GM19023 (cell line): ENCODE data around the gene COL18A1.
"Not testable (repeated sequence)": the region's sequence is repeated elsewhere in the genome, so short reads cannot be mapped to it uniquely, and the experiment has no call there.

Source experiments
- ATAC-seq: cut with Tn5 transposase; IDR thresholded peaks from one replicate; pipeline ENCODE4 v1.9.1; 2021; ENCODE audit warnings: mild to moderate bottlenecking, moderate library complexity; ENCODE audit not compliant: unreplicated experiment

The COL18A1 gene

DNA sequence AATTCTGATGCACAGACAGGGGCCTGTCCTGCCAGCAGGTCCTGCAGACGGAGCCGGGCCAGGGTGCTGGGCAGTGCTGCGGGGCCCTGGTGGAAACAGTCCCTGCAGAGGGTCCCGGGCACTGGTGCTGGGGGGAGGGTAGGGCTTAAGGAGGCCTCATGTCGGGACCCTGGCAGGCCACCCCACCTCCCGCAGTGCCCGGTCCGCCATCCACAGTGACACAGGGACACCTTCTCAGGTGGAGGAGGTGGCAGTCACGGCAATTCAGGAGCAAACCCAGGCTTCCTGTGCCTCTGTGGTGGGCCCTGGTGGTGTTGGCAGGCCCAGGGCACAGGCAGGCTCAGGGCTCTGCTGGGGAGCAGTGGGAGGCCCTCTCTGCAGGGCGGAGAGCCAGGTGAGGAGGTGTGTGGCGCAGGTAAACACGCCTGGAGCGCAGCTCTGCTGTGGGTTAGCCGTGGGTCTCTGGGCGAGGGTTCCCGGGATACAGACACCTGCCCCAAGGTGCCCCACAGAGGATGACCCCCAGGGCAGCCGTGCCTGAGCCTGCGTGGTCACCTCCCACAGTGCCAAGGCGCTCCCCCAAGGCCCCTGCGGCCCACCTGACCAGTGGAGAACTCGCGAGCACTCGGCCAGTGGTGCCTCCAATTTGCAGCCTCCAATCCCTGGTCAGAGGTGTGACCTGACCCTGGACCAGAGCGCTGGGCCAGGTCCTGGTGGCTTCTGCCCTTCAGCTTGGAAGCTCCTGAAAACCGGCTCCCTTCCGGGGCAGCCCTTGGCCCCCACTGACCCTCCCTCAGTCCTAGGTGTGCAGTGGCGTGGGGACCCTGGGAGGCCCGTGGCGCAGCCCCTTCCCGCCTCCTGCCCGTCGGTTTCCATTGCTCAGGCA, 19.2 kb downstream of the COL18A1 start:
- no peak for ATAC-seq

DNA sequence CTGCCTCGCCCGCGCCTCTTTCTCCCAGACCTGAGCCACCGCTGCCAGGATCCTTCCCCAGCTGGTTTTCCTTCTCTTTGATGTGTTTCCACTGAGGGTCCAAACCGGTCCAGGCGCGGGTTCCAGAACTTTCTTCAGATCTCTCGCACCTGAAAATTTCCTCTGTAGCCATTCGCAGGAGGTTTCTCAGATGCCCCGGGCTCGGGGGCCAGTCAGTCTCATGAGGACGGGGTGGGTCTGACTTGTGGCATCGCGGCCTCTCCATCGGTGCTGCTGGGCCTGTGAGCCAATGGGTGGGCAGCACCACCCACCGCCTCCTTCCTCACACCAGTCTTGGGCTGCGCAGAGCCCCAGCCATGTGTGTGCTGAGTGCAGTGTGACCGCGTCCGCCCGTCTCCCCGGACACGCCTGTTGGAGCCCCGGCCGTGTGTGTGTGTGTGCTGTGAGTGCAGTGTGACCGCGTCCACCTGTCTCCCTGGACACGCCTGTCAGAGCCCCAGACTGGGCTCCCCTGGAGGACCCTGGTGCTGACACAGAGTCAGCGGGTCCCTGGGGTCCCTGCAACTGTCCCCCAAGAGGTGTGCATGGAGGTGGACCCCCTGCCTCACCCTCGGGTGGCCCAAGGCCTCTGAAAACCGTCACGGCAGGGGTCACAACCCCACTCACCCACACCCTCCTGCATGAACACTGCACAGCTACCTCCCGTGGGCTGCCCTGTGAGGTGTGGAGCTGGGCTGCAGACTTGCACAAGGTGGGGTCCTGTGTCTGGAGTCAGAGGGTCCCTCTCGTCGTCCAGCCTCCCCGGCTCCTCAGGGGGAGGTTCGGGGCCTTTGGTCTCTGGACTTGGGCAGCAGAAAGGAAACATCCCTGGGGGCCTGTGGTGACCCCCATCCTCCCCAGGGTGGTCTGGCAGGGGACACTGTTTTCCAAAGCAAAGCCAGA, 20.2 kb downstream of the COL18A1 start:
- ATAC-seq: no peak

DNA sequence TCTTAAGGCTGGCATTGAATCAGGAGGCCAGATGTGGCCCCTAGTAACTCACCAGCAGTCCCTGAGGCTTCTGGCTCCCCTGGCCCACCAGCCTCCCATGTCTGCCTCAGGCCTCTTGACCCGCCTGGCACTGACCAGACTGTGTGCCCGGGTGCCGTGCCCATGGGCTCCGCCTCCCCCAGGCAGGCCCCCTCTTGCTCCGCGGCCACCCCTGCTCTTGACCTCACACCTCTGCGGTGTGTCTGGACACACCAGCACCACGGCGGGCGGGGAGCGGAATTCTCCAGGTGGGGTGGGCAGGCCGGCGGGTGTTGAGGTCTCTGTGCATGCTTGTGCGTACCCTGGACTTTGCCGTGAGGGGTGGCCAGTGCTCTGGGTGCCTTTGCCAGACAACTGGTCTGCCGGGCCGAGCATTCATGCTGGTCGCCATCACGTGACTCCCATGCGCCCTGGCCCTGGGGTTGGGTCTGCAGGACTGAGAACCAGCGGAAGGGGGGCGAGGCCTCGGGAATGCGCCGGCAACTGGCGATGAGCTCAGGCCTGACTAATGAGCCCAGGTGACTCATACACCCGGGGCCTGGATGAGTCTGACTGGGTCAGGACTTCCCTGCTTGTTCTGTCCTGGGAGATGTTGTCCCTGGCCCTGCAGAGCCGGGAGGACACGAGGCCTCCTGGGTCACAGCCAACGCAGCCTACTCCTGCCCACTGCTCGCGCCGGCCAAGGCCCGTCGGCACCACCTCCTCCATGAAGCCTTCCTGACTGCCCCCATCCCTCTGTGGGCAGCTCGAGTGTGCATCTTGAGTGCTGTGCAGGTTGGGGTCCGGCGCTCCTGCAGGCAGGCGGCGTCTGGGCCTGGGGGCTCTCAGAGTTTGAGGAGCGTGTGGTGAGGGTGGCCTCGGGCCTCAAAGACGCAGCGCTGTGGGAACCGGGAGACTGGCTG, 22.6 kb downstream of the COL18A1 start:
- ATAC-seq: no peak

DNA sequence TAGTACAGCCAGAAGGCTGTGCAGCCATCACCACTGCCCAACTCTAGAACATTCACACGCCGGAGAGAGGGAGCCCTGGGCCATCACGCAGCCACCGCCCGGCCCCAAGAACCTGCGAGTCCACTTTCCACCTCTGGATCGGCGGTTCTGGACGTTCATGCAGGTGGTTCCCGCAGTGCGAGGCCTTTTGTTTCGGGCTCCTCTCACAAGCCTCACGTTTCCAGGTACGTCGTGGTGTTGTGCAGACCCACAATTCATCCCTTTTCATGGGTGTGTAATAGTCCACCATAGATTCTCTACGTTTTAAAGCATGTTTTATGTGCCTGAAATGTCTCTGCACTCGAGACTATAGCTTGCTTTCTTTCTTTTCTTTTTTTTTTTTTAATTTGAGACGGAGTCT, 23.6 kb downstream of the COL18A1 start:
- no peak for ATAC-seq

DNA sequence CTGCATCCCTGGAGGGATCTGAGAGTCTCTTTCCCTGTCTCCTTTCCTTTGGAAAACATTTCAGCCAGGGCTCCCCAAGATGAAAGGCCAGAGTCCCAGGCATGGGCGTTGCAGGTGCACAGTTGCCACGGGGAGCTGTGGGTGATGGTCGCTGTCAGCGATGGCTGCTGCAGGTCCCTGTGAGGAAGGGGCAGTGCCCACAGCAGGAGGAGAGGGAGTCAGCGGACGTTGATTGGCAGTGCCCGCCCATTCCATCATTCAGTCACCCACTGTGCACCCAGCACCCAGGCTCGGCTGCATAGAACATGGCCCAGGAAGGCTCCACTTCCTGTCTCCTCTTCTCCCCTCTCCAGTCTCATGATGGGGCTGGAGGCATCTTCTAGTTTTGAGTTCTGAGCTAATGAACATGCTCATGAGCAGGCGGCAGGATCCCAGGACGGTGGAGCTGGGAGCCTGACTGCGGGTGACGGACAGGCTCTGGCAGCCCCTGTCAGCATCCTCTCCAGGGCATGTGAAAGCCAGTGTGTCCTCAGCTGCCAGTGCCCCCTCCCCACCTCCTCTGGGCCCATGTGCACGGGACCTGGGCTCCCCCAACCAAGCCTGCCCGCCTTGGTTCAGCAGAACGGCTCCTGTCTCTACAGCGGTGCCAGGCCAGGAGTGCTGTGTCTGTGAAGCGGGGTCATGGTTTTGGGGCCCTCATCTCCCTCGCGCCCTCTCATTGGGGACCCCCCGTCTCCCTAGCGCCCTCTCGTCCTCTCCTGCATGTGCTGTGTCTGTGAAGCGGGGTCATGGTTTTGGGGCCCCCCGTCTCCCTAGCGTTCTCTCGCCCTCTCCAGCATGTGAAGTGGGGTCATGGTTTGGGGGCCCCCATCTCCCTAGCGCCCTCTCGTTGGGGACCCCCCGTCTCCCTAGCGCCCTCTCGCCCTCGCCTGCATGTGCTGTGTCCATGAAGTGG, 24.5 kb downstream of the COL18A1 start:
- ATAC-seq: no peak

DNA sequence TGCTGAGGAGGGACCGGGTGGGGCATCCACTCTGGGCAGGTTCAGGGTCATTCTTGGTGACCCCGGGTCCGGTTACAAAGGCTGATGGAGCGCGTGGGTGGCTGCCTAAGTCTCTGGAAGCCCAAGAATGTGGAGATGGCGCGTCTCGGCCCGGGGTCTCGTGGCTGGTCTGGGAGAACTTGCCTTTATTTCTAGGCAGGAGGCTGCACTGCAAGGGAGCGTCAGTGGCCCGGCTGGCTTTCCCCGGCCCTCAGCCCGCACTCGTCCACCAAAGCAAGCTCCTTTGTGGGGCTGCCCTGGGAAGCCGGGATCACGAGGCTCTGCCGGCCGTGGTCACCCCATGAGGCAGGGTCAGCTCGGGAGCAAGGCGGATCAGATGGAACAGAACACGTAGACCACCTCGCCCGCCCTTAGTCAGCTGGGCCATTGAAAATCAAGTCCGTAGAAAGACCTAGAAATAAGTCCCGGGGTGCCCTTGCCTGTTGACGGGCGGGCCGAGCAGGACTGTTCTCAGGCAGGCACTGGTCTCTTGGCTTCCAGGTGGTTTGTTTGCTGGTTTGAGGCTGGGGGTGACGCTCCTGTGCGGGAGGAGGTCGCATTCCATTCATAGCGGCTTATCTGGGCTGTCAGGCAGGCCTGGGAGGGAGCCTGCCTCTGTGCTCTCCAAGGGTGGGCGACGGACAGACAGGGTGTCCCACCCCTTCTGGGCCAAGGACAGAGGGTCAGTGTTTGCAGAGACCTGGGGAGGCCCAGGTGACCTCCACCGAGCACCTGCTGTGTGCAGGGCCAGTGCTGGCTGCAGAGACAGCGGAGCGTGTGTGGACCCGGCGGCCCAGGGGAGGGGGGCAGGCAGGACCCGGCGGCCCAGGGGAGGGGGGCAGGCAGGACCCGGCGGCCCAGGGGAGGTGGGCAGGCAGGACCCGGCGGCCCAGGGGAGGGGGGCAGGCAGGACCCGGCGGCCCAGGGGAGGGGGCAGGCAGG, 25.8 kb downstream of the COL18A1 start:
- ATAC-seq: no peak

DNA sequence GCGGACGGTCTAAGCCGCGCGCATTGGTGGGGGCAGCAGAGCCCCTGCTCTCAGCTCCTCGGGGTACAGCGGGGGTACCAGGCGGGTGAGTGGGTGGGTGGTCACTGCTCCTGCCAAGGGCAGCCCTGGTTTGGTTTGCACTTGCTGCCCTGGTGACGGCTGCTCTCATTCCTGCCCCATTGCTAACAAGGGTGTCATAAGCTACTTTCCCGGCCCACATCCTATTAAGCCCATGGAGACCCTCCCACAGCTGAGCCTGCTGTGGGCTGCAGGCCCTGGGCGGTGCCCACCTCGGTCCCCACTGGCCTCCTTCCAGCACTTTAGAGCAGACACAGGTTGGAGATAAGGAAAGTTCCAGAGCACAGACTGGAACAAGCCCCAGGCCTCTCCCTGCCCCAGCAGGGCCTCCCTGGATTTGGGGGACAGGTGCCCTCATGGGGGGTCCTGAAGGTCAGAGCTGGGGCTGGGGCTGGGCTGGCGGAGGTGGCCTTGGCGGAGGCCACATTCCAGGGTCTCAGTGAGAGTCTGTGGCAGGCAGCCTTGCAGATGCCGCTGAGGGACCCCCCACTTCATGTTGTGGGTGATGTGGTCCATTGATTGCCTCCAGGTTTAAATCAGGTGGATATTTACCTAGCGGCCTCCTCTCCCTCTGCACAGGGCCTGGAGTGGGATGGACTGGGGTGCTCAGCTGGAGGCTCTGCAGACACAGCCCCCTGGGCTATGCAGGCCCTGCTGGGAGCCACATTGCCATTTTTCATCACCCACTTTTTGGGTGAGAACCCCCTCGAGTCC, 27.0 kb downstream of the COL18A1 start:
- no peak for ATAC-seq

DNA sequence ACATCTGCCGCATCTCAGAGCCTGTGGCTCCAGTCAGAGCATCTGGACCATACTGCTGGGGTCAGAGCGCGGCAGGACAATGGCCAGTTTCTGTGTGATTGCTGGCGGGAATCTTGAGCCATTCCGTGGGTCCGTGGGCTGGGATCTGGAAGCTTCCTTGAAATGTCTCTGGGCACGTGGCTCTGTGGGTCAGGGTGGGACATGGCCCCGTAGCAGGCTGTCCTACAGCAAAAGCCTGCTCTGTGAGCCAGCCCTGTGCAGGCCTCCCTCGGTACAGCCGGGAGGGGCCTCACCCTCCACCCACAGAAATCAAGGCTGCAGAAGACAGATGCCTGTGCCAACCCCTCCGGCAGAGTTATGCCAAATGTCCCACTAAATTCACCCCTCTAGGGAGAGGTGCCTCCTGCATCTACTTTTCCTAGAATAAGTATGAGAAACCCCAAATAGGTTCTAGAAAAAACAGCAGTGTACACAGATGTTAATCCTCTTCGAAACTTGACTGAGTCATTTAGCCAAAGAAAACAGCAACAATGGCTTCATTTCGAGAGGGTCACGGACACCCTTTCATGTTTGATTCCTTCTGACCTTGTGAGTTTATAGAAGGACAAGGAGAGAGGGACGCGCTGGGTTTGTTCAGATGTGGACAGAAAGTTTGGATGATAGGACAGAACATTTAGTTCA, 27.8 kb downstream of the COL18A1 start:
- ATAC-seq: no peak

DNA sequence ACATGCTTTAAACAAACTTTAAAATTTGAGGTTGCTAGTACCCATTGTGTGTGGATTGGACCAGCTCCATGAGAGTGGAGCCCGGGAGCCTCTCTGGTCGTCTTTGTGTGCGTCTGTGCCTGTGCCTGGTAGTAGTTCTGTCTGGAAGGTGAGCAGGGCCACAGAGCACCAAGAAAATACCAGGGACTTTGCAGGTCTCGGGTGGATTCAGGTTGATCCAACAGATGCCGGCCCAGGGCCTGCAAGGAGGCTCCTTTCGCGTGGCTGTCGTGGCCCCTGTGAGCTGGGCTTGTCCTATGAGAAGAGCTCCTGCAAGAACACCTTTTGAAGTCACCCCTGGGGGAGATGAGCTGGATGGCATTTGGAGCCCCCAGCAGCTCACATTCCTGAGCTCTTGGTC, 28.3 kb downstream of the COL18A1 start:
- ATAC-seq: no peak

DNA sequence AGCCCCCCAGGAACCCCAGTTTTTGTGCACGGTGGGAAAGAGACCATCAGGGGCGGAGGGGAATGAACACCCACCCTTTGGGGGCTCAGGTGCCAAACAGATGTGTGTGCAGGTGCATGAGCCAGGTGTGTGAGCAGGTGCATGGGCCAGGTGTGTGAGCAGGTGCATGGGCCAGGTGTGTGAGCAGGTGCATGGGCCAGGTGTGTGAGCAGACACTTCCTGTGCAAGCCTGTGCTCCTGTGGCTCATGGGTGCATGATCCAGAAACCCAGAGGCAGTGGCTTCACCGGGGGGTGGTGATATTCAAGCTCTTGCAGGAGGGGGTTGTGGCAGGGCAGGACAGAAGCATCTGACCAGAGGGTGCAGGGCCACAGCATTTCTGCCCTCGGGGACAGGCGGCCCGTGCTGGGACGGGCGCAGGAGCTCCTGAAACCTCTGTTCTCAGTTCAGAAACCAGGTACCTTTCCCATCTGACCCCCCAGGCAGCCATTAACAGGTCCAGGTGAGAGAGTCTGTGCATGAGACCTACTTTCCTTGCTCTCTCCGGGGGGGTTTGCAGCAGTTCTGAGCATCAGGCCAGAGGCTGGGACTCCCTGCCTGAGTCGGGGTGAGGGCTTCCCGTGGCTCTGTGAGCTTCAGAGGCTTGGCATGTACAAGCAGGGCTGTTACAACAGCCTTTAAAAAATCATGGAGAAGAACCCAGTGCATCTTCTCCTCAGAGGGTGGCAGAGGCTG, 29.1 kb downstream of the COL18A1 start:
- ATAC-seq: no peak

DNA sequence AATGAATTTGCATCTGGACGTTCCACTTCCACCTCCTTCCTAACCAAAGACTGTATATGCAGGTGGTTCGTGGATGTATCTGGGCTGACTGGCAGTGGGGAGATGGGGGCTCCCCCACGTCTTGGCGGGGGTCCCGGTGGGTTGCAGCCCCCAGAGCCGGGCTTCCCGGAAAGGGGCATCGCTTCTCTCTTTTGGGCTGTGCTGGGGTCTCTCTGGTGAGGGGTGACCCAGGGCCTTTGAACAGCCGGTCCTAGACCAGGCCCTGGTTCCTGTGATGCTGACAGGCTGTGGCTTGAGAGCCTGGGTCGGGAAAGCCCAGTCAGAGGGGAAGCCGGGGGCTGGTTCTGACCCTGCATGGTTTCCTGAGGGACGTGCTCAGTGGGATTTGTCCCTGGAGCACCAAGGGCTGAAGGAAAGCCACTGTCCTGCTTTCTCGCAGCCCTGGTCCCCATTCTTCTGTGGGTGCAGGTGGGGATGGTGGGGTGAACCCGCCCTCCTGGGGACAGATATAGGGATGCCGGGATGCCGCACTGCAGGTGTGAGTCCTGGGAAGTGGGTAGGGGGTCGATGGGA, 29.8 kb downstream of the COL18A1 start:
- ATAC-seq: no peak

DNA sequence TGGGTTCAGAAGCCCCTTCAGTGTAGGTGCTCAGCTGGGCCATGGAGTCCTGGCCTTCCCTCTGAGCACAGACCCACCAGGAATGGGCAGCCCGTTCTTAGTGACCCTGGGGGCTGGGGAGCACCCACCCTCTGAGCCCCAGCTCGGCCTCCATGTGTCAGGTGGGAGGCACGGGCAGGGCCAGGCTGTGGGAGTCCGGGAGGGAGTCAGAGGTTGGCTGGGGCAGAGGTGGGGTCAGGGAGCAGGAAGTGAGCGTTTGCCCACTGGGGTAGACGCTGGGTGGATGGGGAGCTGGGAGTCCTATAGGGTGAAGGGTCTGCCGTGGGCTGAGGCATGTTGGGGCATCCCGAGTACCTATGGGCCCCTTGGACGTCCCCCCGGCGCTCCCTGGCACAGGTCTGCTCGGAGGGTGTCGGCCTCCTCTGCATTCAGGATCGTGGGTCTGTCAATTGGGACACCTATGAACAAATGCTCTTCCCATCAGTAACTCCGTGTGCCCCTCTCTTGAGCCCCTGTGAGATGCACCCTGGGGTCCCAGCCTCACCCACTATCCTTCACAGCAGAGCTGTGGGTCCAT, 30.5 kb downstream of the COL18A1 start:
- no peak for ATAC-seq

DNA sequence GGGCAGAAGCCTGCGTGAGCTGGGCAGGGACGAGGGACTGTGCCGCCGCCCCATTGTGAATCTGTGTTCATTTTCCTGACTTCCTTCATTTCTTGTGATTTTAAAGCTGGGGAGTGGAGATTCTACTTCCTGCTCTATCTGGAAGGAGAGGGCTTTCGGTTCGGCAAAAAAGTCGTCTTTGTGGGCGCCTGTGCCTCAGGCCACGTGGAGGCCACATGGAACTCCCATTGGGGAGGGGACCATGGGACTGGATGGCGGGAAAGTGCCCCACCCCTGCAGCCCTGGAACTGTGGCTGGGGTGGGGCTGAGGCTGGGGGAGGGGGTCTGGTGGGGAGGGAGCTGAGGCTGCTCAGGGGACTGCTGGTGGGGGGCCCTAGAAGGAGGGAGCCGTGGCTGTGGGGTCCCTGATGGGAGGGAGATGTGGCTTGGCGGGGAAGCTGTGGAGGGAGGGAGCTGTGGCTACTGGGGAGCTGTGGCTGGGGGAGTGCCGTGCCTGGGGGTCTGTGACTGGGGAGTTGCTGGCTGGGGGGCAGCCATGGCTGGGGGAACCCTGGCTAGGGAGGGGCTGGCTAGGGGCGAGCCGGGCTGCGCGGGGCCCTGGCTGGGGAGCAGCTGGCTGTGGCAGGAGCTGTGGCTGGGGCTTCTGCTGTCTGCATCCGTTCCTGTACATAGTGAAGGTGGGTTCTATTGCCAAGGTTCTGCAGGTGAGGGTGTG, 31.5 kb downstream of the COL18A1 start:
- no peak for ATAC-seq

DNA sequence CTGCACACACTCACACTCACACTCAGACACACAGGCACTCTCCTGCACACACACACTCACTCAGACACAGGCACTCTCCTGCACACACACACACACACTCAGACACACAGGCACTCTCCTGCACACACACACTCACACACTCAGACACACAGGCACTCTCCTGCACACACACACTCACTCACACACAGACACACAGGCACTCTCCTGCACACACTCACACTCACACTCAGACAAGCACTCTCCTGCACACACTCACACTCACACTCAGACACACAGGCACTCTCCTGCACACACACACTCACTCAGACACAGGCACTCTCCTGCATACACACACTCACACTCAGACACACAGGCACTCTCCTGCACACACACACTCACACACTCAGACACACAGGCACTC, 32.9 kb downstream of the COL18A1 start:
- ATAC-seq: not testable (repeated sequence)
